H1 (cell line): Measurements from ENCODE around the gene PIEZO1. TPM values are rescaled to one million over a fixed set of nuclear protein-coding genes. Genes with fewer than 3 reads are reported as not detected.

Source experiments
- CTCF ChIA-PET: fragments of 300-600 bp; sonication (Branson Sonifier 250); formaldehyde crosslinking; loops from one replicate; lab custom pipeline; 2021; ENCODE audit not compliant: partially characterized antibody; lab: Charles Lee
- POLR2A ChIA-PET: fragments of 300-600 bp; sonication (Branson Sonifier 250); formaldehyde crosslinking; loops from one replicate; lab custom pipeline; 2021; ENCODE audit warnings: inconsistent platforms; ENCODE audit not compliant: partially characterized antibody; lab: Charles Lee
- DNase-seq, 2 experiments: peaks; one replicate each; pipeline versions ENCODE4 v3.0.0 to v3.0.0-alpha.2; 2010 to 2022; ENCODE audit warnings: low spot score in 2 of 2, low read depth in 1 of 2, mixed read lengths in 1 of 2
- FAIRE-seq: peaks from 2 replicates; lab custom pipeline; 2011; peaks lifted over from hg19 to GRCh38; lab: Jason Lieb, UNC
- H2AFZ ChIP-seq: 2 replicates; pipeline ENCODE4 v1.8.1; 2012; ENCODE audit warnings: low read length, inconsistent platforms
- H2AK5ac ChIP-seq: 2 replicates; pipeline ENCODE4 v1.6.1; 2013; ENCODE audit warnings: low read depth, low read length
- H2BK120ac ChIP-seq: replicated peaks from 2 replicates; pipeline ENCODE3; 2013; ENCODE audit warnings: low read depth, low read length, inconsistent platforms
- H2BK12ac ChIP-seq: 2 replicates; pipeline ENCODE4 v1.6.1; 2013; ENCODE audit warnings: low read depth, low read length
- H2BK15ac ChIP-seq: 2 replicates; pipeline ENCODE4 v1.6.1; 2013; ENCODE audit warnings: low read length
- H2BK20ac ChIP-seq: 2 replicates; pipeline ENCODE4 v1.6.1; 2013; ENCODE audit warnings: low read length
- H2BK5ac ChIP-seq: 2 replicates; pipeline ENCODE4 v1.6.1; 2013; ENCODE audit warnings: low read depth, low read length
- H3K14ac ChIP-seq: 2 replicates; pipeline ENCODE4 v1.6.1; 2013; ENCODE audit warnings: inconsistent platforms; ENCODE audit not compliant: insufficient read length
- H3K18ac ChIP-seq: 2 replicates; pipeline ENCODE4 v1.6.1; 2013; ENCODE audit warnings: low read length; ENCODE audit errors: extremely low read depth
- H3K23ac ChIP-seq: 2 replicates; pipeline ENCODE4 v1.6.1; 2013; ENCODE audit warnings: inconsistent platforms; ENCODE audit not compliant: insufficient read length
- H3K23me2 ChIP-seq: 2 replicates; pipeline ENCODE4 v1.6.1; 2013; ENCODE audit warnings: low read depth, low read length
- H3K27ac ChIP-seq: 2 replicates; pipeline ENCODE4 v1.6.1; 2011; ENCODE audit warnings: low read depth, low read length, inconsistent platforms
- H3K27me3 ChIP-seq, 4 experiments: replicated peaks in 1 of 4; 1 replicate in 1 of 4; 2 replicates in 3 of 4; pipeline versions ENCODE4 v1.6.1 to v1.8.1; 2011 to 2013; ENCODE audit warnings: low read length in 3 of 4, mild to moderate bottlenecking in 3 of 4, inconsistent platforms in 2 of 4, mixed read lengths in 2 of 4, moderate library complexity in 1 of 4; ENCODE audit not compliant: control insufficient read depth in 3 of 4, insufficient read depth in 3 of 4; ENCODE audit errors: extremely low read depth in 1 of 4
- H3K36me3 ChIP-seq, 4 experiments: 2 replicates each; pipeline versions ENCODE4 v1.6.1 to v1.8.1; 2011 to 2013; ENCODE audit warnings: mild to moderate bottlenecking in 4 of 4, low read length in 3 of 4, moderate library complexity in 2 of 4, control low read depth in 1 of 4, inconsistent platforms in 1 of 4; ENCODE audit not compliant: insufficient read depth in 4 of 4, control insufficient read depth in 2 of 4
- H3K4ac ChIP-seq: replicated peaks from 2 replicates; pipeline ENCODE3; 2013; ENCODE audit warnings: low read length, low read depth, mixed read lengths, inconsistent platforms; ENCODE audit not compliant: insufficient read length
- H3K4me1 ChIP-seq, 4 experiments: replicated peaks in 1 of 4; 1 replicate in 1 of 4; 2 replicates in 3 of 4; pipeline versions ENCODE4 v1.6.1 to v1.8.1; 2011 to 2013; ENCODE audit warnings: low read length in 3 of 4, inconsistent platforms in 2 of 4, mixed read lengths in 1 of 4; ENCODE audit not compliant: insufficient read depth in 4 of 4, control insufficient read depth in 3 of 4
- H3K4me2 ChIP-seq, 2 experiments: 2 replicates each; pipeline versions ENCODE4 v1.6.1 to v1.8.1; 2011 to 2013; ENCODE audit warnings: low read depth in 2 of 2, low read length in 2 of 2, control low read depth in 1 of 2, inconsistent platforms in 1 of 2, mild to moderate bottlenecking in 1 of 2; ENCODE audit not compliant: insufficient read depth in 1 of 2
- H3K4me3 ChIP-seq, 4 experiments: fragments of 200-600, 300-600 bp in 1 of 4; sonication (generic), shearing (Covaris generic), sonication (Bioruptor Twin) in 1 of 4; 2 replicates each; pipeline versions ENCODE4 v1.5.1 to v1.8.1; 2011 to 2016; ENCODE audit warnings: low read length in 4 of 4, low read depth in 3 of 4, control low read depth in 2 of 4, inconsistent platforms in 2 of 4, mild to moderate bottlenecking in 2 of 4, mixed read lengths in 1 of 4, moderate library complexity in 1 of 4; ENCODE audit not compliant: insufficient read depth in 2 of 4; ENCODE audit errors: extremely low read depth in 1 of 4
- H3K56ac ChIP-seq: replicated peaks from 2 replicates; pipeline ENCODE3; 2013; ENCODE audit warnings: low read depth, mild to moderate bottlenecking, mixed read lengths, low read length, inconsistent platforms; ENCODE audit not compliant: insufficient read length
- H3K79me1 ChIP-seq: 2 replicates; pipeline ENCODE4 v1.6.1; 2013; ENCODE audit warnings: low read depth, low read length, control low read depth
- H3K79me2 ChIP-seq, 2 experiments: 2 replicates each; pipeline versions ENCODE4 v1.6.1 to v1.8.1; 2012 to 2013; ENCODE audit warnings: low read length in 2 of 2, mild to moderate bottlenecking in 2 of 2, inconsistent platforms in 1 of 2; ENCODE audit not compliant: insufficient read depth in 2 of 2, control insufficient read depth in 1 of 2
- H3K9ac ChIP-seq, 4 experiments: replicated peaks in 1 of 4; 1 replicate in 1 of 4; 2 replicates in 3 of 4; pipeline versions ENCODE4 v1.6.1 to v1.8.1; 2011 to 2013; ENCODE audit warnings: low read depth in 3 of 4, low read length in 3 of 4, control low read depth in 2 of 4, mild to moderate bottlenecking in 2 of 4, moderate library complexity in 2 of 4, inconsistent platforms in 1 of 4; ENCODE audit errors: extremely low read depth in 1 of 4
- H3K9me3 ChIP-seq, 2 experiments: 2 replicates each; pipeline versions ENCODE4 v1.6.1 to v1.8.1; 2012 to 2013; ENCODE audit warnings: mild to moderate bottlenecking in 2 of 2, moderate library complexity in 2 of 2, control low read depth in 1 of 2, inconsistent platforms in 1 of 2, low read depth in 1 of 2, low read length in 1 of 2, mixed read lengths in 1 of 2; ENCODE audit not compliant: insufficient read depth in 2 of 2
- H4K20me1 ChIP-seq, 2 experiments: replicated peaks in 1 of 2; 2 replicates each; pipeline versions ENCODE3 to v1.8.1; 2011 to 2013; ENCODE audit warnings: inconsistent platforms in 2 of 2, low read length in 2 of 2, mild to moderate bottlenecking in 1 of 2; ENCODE audit not compliant: insufficient read depth in 2 of 2, control insufficient read depth in 1 of 2
- H4K5ac ChIP-seq: 2 replicates; pipeline ENCODE4 v1.6.1; 2013; ENCODE audit warnings: low read length, low read depth, mixed read lengths, inconsistent platforms; ENCODE audit not compliant: insufficient read length
- H4K8ac ChIP-seq: 2 replicates; pipeline ENCODE4 v1.8.0; 2013; ENCODE audit warnings: mild to moderate bottlenecking, moderate library complexity, low read length, inconsistent platforms; ENCODE audit not compliant: insufficient read depth; ENCODE audit errors: extremely low read depth
- H4K91ac ChIP-seq: replicated peaks from 2 replicates; pipeline ENCODE3; 2013; ENCODE audit warnings: low read length, mixed read lengths, inconsistent platforms; ENCODE audit not compliant: insufficient read length
- CBX8 ChIP-seq: fragments of 300-800, 300-1000 bp; sonication (generic); IDR thresholded peaks from 2 replicates; pipeline ENCODE4 v1.7.1; 2016; ENCODE audit warnings: low read depth, low read length, borderline replicate concordance
- CREB1 ChIP-seq: IDR thresholded peaks from 2 replicates; pipeline ENCODE4 v1.6.1; 2012; ENCODE audit warnings: inconsistent platforms
- GABPA ChIP-seq: IDR thresholded peaks from 2 replicates; pipeline ENCODE4 v1.6.1; 2011; ENCODE audit warnings: mild to moderate bottlenecking, low read length, moderate library complexity, borderline replicate concordance; ENCODE audit not compliant: insufficient read depth
- KDM5A ChIP-seq: fragments of 200-600 bp; IDR thresholded peaks from 2 replicates; pipeline ENCODE4 v1.7.1; 2012; ENCODE audit warnings: mild to moderate bottlenecking, low read length, inconsistent platforms, mixed read lengths
- POLR2AphosphoS5 ChIP-seq: IDR thresholded peaks from 2 replicates; pipeline ENCODE4 v1.6.1; 2011; ENCODE audit warnings: low read depth, low read length
- RAD21 ChIP-seq, 2 experiments: IDR thresholded peaks in 1 of 2; conservative IDR thresholded peaks in 1 of 2; 2 replicates each; pipeline ENCODE4 v1.6.1; 2011; ENCODE audit warnings: low read depth in 2 of 2, low read length in 2 of 2, improper control_type of control experiment in 1 of 2, inconsistent platforms in 1 of 2, mild to moderate bottlenecking in 1 of 2, moderate library complexity in 1 of 2
- RFX5 ChIP-seq: IDR thresholded peaks from 2 replicates; pipeline ENCODE4 v1.6.1; 2011; ENCODE audit warnings: low read depth, low read length, improper control_type of control experiment, borderline replicate concordance
- SIN3A ChIP-seq, 2 experiments: IDR thresholded peaks in 1 of 2; conservative IDR thresholded peaks in 1 of 2; 2 replicates each; pipeline ENCODE4 v1.6.1; 2011 to 2012; ENCODE audit warnings: low read length in 2 of 2, improper control_type of control experiment in 1 of 2, low read depth in 1 of 2, mild to moderate bottlenecking in 1 of 2
- SRF ChIP-seq: IDR thresholded peaks from 2 replicates; pipeline ENCODE4 v1.6.1; 2011; ENCODE audit warnings: mild to moderate bottlenecking, low read depth, low read length, moderate library complexity
- TEAD4 ChIP-seq: IDR thresholded peaks from 2 replicates; pipeline ENCODE4 v1.6.1; 2012; ENCODE audit warnings: low read depth, low read length, inconsistent platforms, mixed read lengths
- YY1 ChIP-seq: IDR thresholded peaks from 2 replicates; pipeline ENCODE4 v1.6.1; 2011; ENCODE audit warnings: low read depth, mild to moderate bottlenecking, low read length
- WGBS, 2 experiments: shearing (Covaris generic) in 1 of 2; methylation state at CpG; one replicate each; pipeline versions ENCODE4 v1.1.6 to v1.1.7; 2013 to 2015; ENCODE audit warnings: low lambda C conversion rate in 2 of 2, mixed read lengths in 2 of 2, inconsistent platforms in 1 of 2, low coverage in 1 of 2, missing lambda C conversion rate in 1 of 2; ENCODE audit not compliant: insufficient replicate concordance in 2 of 2, insufficient coverage in 1 of 2, insufficient read length in 1 of 2; ENCODE audit errors: extremely low coverage in 1 of 2, missing lambda C conversion rate in 1 of 2; 5-methylcytosine and 5-hydroxymethylcytosine counted together
- polyA plus RNA-seq, 7 experiments: library from polyadenylated mRNA; depleted of rRNA in 3 of 7; stranded (reverse) in 5 of 7; unstranded in 2 of 7; fragments of >200 nt in 5 of 7; fragments of 200-250 nt in 2 of 7; gene quantifications; 1 replicate in 5 of 7; 2 replicates in 1 of 7; 4 replicates in 1 of 7; pipeline versions ENCODE4 v1.2.1 to v1.2.3, GENCODE V29; 2011 to 2013; ENCODE audit warnings: missing spikeins in 2 of 7, mixed read lengths in 2 of 7
- total RNA-seq: library from RNA; stranded (reverse); fragmentation: NEBNext Ultra II Directional; extraction: Animal tissue kit (Norgen Biotek cat#: 25700); gene quantifications from 2 replicates; pipeline ENCODE4 v1.2.1, GENCODE V29; 2021
- TF ChIP-seq, protein P1 (sequence below): IDR thresholded peaks from 2 replicates; pipeline ENCODE4 v1.6.1; 2012; ENCODE audit warnings: inconsistent platforms

Gene PIEZO1
- total and polyA plus RNA-seq, 2 of the 8 experiments (the other 6 are each of a cell fraction or from before 2014, with no cell fraction given), result 42.3 to 67.5 TPM

DNA sequence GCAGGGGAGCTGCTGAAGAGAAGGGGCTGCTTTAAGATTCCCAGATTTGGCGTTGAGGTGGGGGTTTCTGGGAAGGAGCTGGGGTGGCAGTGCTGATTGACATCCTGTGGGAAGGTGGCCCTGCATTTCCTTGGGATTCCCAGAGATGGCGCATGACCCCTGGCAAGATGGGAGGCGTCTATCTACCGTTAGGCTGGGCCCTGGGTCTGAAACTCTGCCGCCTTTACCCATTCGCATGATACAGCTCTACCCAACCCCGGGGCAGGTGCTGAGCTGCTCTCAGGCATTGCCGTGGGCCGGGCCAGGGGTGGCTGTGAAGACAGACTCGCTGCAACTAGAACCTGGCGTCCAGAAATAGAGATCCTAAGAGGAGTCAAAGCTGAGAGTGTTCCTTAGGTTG, 112.2 kb downstream of the PIEZO1 start:
- Histone ChIP-seq H3K56ac (no peak overlapping the region), H3K79me2 (no peaks in the 10 kb centered on the region), H3K9me3 (no peaks in the 10 kb centered on the region), H2AFZ (no peak overlapping the region), H2BK20ac (no peak overlapping the region), H3K9ac (no peak overlapping the region), H3K27me3 (no peaks in the 10 kb centered on the region), H3K23ac (no peak overlapping the region), H2BK5ac (0 out of 2 replicates have a peak overlapping the region, but pooled peaks have one; percentile 24), H4K20me1 (peaks cover 0 to 2% of the 10 kb centered on the region in 2 experiments), H3K14ac (no peak overlapping the region), H3K18ac (no peak overlapping the region), H3K23me2 (no peaks in the 10 kb centered on the region), H4K8ac (no peak overlapping the region; the same call in 1 of the 2 replicates), H2AK5ac (no peak overlapping the region), H3K36me3 (no peaks in the 10 kb centered on the region), H2BK15ac (no peak overlapping the region), H3K4ac (no peak overlapping the region), H4K5ac (no peak overlapping the region), H3K79me1 (no peaks in the 10 kb centered on the region), H3K4me1 (peaks cover 0 to 5% (median 3%) of the 10 kb centered on the region in 4 experiments; a peak in 4 of 7 replicates), H3K4me3 (no peak overlapping the region), H2BK12ac (no peak overlapping the region), H3K4me2 (0 out of 4 replicates have a peak overlapping the region, but pooled peaks of 1 of the 2 experiments have one; percentile 3), H4K91ac (no peak overlapping the region), H3K27ac (no peak overlapping the region), H2BK120ac (no peak overlapping the region)
- peak; percentile 87 for FAIRE-seq
- POLR2A ChIA-PET, result interaction anchor here (0.8 to 4.2 kb wide), 8 partner anchors 9 to 136 kb away, joined by 3 to 15 read pairs (median 4); partner anchors contain the start of genes IL17C and MVD
- CTCF ChIA-PET, result interaction anchor here (0.8 to 9.7 kb wide), 36 partner anchors 8 to 229 kb away, joined by 3 to 87 read pairs (median 4); partner anchors contain the start of genes MVD and SNAI3
- peak; percentile 58 to 83 for DNase-seq
- WGBS, 2 experiments, result 39% methylated on average over 10 of the region's 11 CpGs; no CpG with 5 or more reads in 1 of the 2 experiments
- TF ChIP-seq, protein P1, sequence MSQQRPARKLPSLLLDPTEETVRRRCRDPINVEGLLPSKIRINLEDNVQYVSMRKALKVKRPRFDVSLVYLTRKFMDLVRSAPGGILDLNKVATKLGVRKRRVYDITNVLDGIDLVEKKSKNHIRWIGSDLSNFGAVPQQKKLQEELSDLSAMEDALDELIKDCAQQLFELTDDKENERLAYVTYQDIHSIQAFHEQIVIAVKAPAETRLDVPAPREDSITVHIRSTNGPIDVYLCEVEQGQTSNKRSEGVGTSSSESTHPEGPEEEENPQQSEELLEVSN, result peak; percentile 21; the same call in 1 of the 2 replicates
- TF ChIP-seq SRF (no peak), TEAD4 (0 out of 2 replicates have a peak, but pooled peaks have one; percentile 43), RAD21 (IDR thresholded peaks at IDR 0.05 in 1 of 2, conservative IDR thresholded peaks at IDR 0.05 in 1 of 2; ENCODE audit: low read depth in 2 of 2, low read length in 2 of 2) (peak; percentile 50 to 60), SIN3A (conservative IDR thresholded peaks at IDR 0.05 in 1 of 2, IDR thresholded peaks at IDR 0.05 in 1 of 2; ENCODE audit: low read depth in 1 of 2, low read length in 2 of 2) (no peak; a peak in 1 of 4 replicates), YY1 (0 out of 2 replicates have a peak, but pooled peaks have one; percentile 36), KDM5A (no peak), RFX5 (no peak), POLR2AphosphoS5 (no peak), CBX8 (no peak), GABPA (peak; percentile 14; the same call in 1 of the 2 replicates), CREB1 (0 out of 2 replicates have a peak, but pooled peaks have one; percentile 30)
